Neural progenitor cell (in vitro differentiated cells): ENCODE measurements around the gene STAT5B. TPM values are rescaled to one million over a fixed set of nuclear protein-coding genes. Genes with fewer than 3 reads are reported as not detected.
A peak's percentile ranks its signal among the peaks of the same experiment; 100 is the strongest.

Source experiments
- DNase-seq: peaks from one replicate; pipeline ENCODE4 v3.0.0-alpha.2; 2016; ENCODE audit warnings: low spot score
- H2AFZ ChIP-seq: fragments of 200-600 bp; sonication (generic); replicated peaks from 2 replicates; pipeline ENCODE4 v1.6.1; 2016; ENCODE audit warnings: antibody characterized with exemption
- H3F3A ChIP-seq: fragments of 200-600 bp; sonication (generic); 2 replicates; pipeline ENCODE4 v1.6.1; 2016; ENCODE audit warnings: antibody characterized with exemption, low read depth
- H3K27ac ChIP-seq: fragments of 200-600 bp; sonication (generic); 2 replicates; pipeline ENCODE4 v1.5.1; 2016; ENCODE audit warnings: mild to moderate bottlenecking
- H3K27me3 ChIP-seq: fragments of 200-600 bp; sonication (generic); 2 replicates; pipeline ENCODE4 v1.6.1; 2016; ENCODE audit warnings: mild to moderate bottlenecking, moderate library complexity
- H3K36me3 ChIP-seq: fragments of 200-600 bp; sonication (generic); 2 replicates; pipeline ENCODE4 v1.5.1; 2016
- H3K4me1 ChIP-seq: fragments of 200-600 bp; sonication (generic); 2 replicates; pipeline ENCODE4 v1.6.1; 2016; ENCODE audit warnings: mixed run types
- H3K4me2 ChIP-seq: fragments of 200-600 bp; sonication (generic); 2 replicates; pipeline ENCODE4 v1.6.1; 2016
- H3K4me3 ChIP-seq: fragments of 200-600 bp; sonication (generic); 2 replicates; pipeline ENCODE4 v1.5.1; 2016
- H3K79me2 ChIP-seq: fragments of 200-600 bp; sonication (generic); 2 replicates; pipeline ENCODE4 v1.6.1; 2016; ENCODE audit warnings: low read depth
- H3K9ac ChIP-seq: fragments of 200-600 bp; sonication (generic); 2 replicates; pipeline ENCODE4 v1.6.1; 2016
- H3K9me3 ChIP-seq: fragments of 200-600 bp; sonication (generic); 2 replicates; pipeline ENCODE4 v1.5.1; 2016; ENCODE audit warnings: low read depth
- H4K20me1 ChIP-seq: fragments of 200-600 bp; sonication (generic); 2 replicates; pipeline ENCODE4 v1.6.1; 2016; ENCODE audit warnings: low read depth
- H3K27ac Mint-ChIP-seq: 3 replicates; pipeline ENCODE4 v1.8.0; 2021; ENCODE audit warnings: mixed read lengths
- H3K27me3 Mint-ChIP-seq: 2 replicates; pipeline ENCODE4 v1.8.0; 2022; ENCODE audit warnings: low read depth, mild to moderate bottlenecking, inconsistent platforms, moderate library complexity, mixed read lengths; ENCODE audit not compliant: insufficient read depth
- H3K36me3 Mint-ChIP-seq: 3 replicates; pipeline ENCODE4 v1.8.0; 2021; ENCODE audit warnings: mixed read lengths
- H3K4me1 Mint-ChIP-seq: 3 replicates; pipeline ENCODE4 v1.8.0; 2021; ENCODE audit warnings: mixed read lengths
- H3K4me3 Mint-ChIP-seq: 3 replicates; pipeline ENCODE4 v1.8.0; 2021; ENCODE audit warnings: mild to moderate bottlenecking, moderate library complexity, mixed read lengths
- H3K9me3 Mint-ChIP-seq: 3 replicates; pipeline ENCODE4 v1.8.0; 2020; ENCODE audit warnings: mixed read lengths
- EZH2 ChIP-seq: fragments of 200-600 bp; sonication (generic); IDR thresholded peaks from 2 replicates; pipeline ENCODE4 v1.6.1; 2017; ENCODE audit warnings: antibody characterized with exemption, mild to moderate bottlenecking, moderate library complexity
- EZH2phosphoT487 ChIP-seq: fragments of 200-600 bp; sonication (generic); IDR thresholded peaks from 2 replicates; pipeline ENCODE4 v1.6.1; 2017; ENCODE audit warnings: antibody characterized with exemption
- total RNA-seq: library from RNA; depleted of rRNA; stranded (reverse); fragments of >200 nt; gene quantifications from 2 replicates; pipeline ENCODE4 v1.2.3, GENCODE V29; 2015; ENCODE audit warnings: low replicate concordance
- TF ChIP-seq, protein P1 (sequence below): fragments of 200-600 bp; sonication (generic); IDR thresholded peaks from 2 replicates; pipeline ENCODE4 v1.5.1; 2017; ENCODE audit warnings: antibody characterized with exemption, mild to moderate bottlenecking

Gene STAT5B
- total RNA-seq, 1 donor from 2014 or later, result 96.4 TPM

DNA sequence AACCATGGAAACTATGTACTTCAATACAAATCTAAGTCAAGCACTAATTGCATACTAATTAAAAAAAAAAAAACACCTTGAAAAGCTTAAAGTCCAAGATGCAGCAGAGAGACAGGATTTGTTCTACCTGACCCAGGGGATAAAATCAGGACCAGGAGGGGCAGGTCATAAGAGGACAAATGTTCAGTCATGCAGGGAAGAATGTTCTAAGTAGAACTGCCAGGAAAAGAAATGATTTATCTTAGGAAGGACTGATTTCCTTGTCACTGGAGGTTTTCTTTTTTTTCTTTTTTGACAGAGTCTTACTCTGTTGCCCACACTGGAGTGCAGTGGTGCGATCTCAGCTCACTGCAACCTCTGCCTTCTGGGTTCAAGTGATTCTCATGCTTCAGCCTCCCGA, 72.8 kb downstream of the STAT5B start:
- H2AFZ ChIP-seq, result no peak overlapping the region
- peaks cover 8% of the 10 kb centered on the region for H3K36me3 ChIP-seq
- no peak overlapping the region for H3K27ac Mint-ChIP-seq
- no peaks in the 10 kb centered on the region for H3K79me2 ChIP-seq
- DNase-seq, result no peak
- H3K27ac ChIP-seq, result no peak overlapping the region
- peaks cover 22% of the 10 kb centered on the region for H3K36me3 Mint-ChIP-seq
- H3K9ac ChIP-seq, result no peak overlapping the region
- no peak overlapping the region for H3K4me3 Mint-ChIP-seq
- H3K27me3 ChIP-seq, result no peaks in the 10 kb centered on the region
- H3F3A ChIP-seq, result peaks cover 6% of the 10 kb centered on the region
- TF ChIP-seq, protein P1, sequence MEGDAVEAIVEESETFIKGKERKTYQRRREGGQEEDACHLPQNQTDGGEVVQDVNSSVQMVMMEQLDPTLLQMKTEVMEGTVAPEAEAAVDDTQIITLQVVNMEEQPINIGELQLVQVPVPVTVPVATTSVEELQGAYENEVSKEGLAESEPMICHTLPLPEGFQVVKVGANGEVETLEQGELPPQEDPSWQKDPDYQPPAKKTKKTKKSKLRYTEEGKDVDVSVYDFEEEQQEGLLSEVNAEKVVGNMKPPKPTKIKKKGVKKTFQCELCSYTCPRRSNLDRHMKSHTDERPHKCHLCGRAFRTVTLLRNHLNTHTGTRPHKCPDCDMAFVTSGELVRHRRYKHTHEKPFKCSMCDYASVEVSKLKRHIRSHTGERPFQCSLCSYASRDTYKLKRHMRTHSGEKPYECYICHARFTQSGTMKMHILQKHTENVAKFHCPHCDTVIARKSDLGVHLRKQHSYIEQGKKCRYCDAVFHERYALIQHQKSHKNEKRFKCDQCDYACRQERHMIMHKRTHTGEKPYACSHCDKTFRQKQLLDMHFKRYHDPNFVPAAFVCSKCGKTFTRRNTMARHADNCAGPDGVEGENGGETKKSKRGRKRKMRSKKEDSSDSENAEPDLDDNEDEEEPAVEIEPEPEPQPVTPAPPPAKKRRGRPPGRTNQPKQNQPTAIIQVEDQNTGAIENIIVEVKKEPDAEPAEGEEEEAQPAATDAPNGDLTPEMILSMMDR, result no peak
- no peak for TF ChIP-seq EZH2
- no peak for TF ChIP-seq EZH2phosphoT487
- no peaks in the 10 kb centered on the region for H3K4me1 ChIP-seq
- H3K27me3 Mint-ChIP-seq, result peaks cover 2% of the 10 kb centered on the region
- H3K9me3 Mint-ChIP-seq, result no peaks in the 10 kb centered on the region
- H3K4me1 Mint-ChIP-seq, result no peaks in the 10 kb centered on the region
- no peak overlapping the region for H3K4me2 ChIP-seq
- no peaks in the 10 kb centered on the region for H3K9me3 ChIP-seq
- H4K20me1 ChIP-seq, result no peaks in the 10 kb centered on the region
- no peak overlapping the region for H3K4me3 ChIP-seq

DNA sequence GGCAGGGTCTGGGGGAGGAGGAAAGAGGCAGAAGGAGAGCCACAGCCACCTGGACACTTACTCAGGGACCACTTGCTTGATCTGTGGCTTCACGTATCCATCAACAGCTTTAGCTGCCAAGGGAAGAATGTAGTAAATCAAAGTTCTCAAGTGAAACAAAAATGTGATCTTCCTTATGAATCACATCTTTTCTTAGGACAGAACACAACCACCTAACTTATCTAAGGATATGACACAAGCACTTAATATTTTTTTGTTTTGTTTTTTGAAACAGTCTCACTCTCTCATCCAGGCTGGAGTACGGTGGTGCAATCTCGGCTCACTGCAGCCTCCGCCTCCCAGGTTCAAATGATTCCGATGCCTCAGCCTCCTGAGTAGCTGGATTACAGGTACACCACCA, 73.5 kb downstream of the STAT5B start:
- no peak overlapping the region for H3K27ac Mint-ChIP-seq
- H3K4me2 ChIP-seq, result no peak overlapping the region
- H3K79me2 ChIP-seq, result no peaks in the 10 kb centered on the region
- H3K4me1 ChIP-seq, result no peaks in the 10 kb centered on the region
- H3F3A ChIP-seq, result peaks cover 10% of the 10 kb centered on the region
- no peak overlapping the region for H3K4me3 ChIP-seq
- no peaks in the 10 kb centered on the region for H3K4me1 Mint-ChIP-seq
- peaks cover 22% of the 10 kb centered on the region for H3K36me3 Mint-ChIP-seq
- no peak overlapping the region for H3K9ac ChIP-seq
- no peak overlapping the region for H2AFZ ChIP-seq
- H4K20me1 ChIP-seq, result no peaks in the 10 kb centered on the region
- no peak for TF ChIP-seq EZH2
- TF ChIP-seq EZH2phosphoT487, result no peak
- TF ChIP-seq, protein P1, result no peak
- H3K9me3 Mint-ChIP-seq, result no peaks in the 10 kb centered on the region
- peaks cover 6% of the 10 kb centered on the region for H3K36me3 ChIP-seq
- no peak overlapping the region for H3K4me3 Mint-ChIP-seq
- peaks cover 2% of the 10 kb centered on the region for H3K27me3 Mint-ChIP-seq
- no peaks in the 10 kb centered on the region for H3K27me3 ChIP-seq
- H3K27ac ChIP-seq, result no peak overlapping the region
- no peak for DNase-seq
- no peaks in the 10 kb centered on the region for H3K9me3 ChIP-seq

DNA sequence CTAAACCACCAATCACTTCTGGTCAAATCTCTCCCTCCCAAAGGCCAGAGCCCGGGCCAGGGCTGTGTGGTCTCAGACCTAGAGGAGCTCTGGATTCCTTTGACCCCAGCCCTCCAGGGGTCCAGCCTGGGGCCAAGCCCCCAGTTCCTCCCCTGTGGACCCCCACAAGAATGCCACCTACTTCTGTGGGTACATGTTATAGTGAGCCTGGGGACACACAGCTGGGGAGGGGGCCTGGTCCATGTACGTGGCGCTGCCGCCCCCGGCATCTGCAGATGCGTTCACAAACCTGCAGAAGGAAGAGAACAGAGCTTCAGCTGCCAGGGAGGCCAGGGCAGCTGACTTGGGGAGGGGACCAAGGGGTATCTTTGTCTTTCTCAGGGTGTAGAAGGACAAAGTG, 74.0 kb downstream of the STAT5B start:
- H3K27me3 Mint-ChIP-seq, result peaks cover 4% of the 10 kb centered on the region
- H3K36me3 Mint-ChIP-seq, result peaks cover 19% of the 10 kb centered on the region
- H3K4me1 Mint-ChIP-seq, result no peaks in the 10 kb centered on the region
- Histone ChIP-seq H3K9me3 (no peaks in the 10 kb centered on the region), H3K4me3 (no peak overlapping the region), H3K79me2 (no peaks in the 10 kb centered on the region), H2AFZ (no peak overlapping the region), H3K9ac (no peak overlapping the region), H4K20me1 (no peaks in the 10 kb centered on the region), H3K27me3 (no peaks in the 10 kb centered on the region), H3K4me2 (no peak overlapping the region), H3F3A (peaks cover 15% of the 10 kb centered on the region), H3K36me3 (peaks cover 3% of the 10 kb centered on the region), H3K4me1 (no peaks in the 10 kb centered on the region), H3K27ac (no peak overlapping the region)
- peak overlapping the region; percentile 63 for H3K27ac Mint-ChIP-seq
- H3K9me3 Mint-ChIP-seq, result no peaks in the 10 kb centered on the region
- TF ChIP-seq EZH2 (no peak), EZH2phosphoT487 (no peak)
- TF ChIP-seq, protein P1, result no peak
- H3K4me3 Mint-ChIP-seq, result peak overlapping the region; percentile 38
- DNase-seq, result no peak

DNA sequence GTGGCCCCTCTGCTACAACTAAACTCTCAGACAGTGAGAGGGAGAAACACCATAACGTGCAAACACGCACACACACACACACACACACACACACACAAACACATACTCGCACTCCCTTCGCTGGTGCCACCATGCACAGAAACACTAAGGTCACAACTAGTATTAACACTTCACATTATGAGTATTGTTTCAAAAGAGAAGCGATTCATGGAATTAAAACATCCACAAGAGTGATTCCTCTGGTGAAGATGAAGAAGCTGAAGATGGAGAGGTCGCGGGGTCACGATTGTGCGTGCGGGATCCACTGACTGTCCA, 74.8 kb downstream of the STAT5B start:
- H4K20me1 ChIP-seq, result no peaks in the 10 kb centered on the region
- H3K4me3 ChIP-seq, result no peak overlapping the region
- no peak overlapping the region for H2AFZ ChIP-seq
- no peak overlapping the region for H3K4me2 ChIP-seq
- H3K4me1 Mint-ChIP-seq, result no peaks in the 10 kb centered on the region
- no peaks in the 10 kb centered on the region for H3K36me3 ChIP-seq
- no peaks in the 10 kb centered on the region for H3K27me3 ChIP-seq
- H3K36me3 Mint-ChIP-seq, result peaks cover 19% of the 10 kb centered on the region
- peaks cover 4% of the 10 kb centered on the region for H3K27me3 Mint-ChIP-seq
- no peak for TF ChIP-seq EZH2phosphoT487
- TF ChIP-seq, protein P1, result no peak
- no peak for TF ChIP-seq EZH2
- peaks cover 15% of the 10 kb centered on the region for H3F3A ChIP-seq
- H3K9me3 ChIP-seq, result no peaks in the 10 kb centered on the region
- H3K27ac ChIP-seq, result no peak overlapping the region
- no peak overlapping the region for H3K27ac Mint-ChIP-seq
- H3K9ac ChIP-seq, result no peak overlapping the region
- H3K4me1 ChIP-seq, result no peaks in the 10 kb centered on the region
- H3K9me3 Mint-ChIP-seq, result no peaks in the 10 kb centered on the region
- no peaks in the 10 kb centered on the region for H3K79me2 ChIP-seq
- no peak for DNase-seq
- H3K4me3 Mint-ChIP-seq, result no peak overlapping the region
